ENCODE results near the gene LAMA3. TPM values are rescaled to one million over a fixed set of nuclear protein-coding genes. Genes with fewer than 3 reads are reported as not detected.

Gene LAMA3
- total and polyA plus RNA-seq, 2 donors (not counting 3 experiments of a cell fraction or from before 2014, with no cell fraction given): 2.6 to 12.3 TPM

DNA sequence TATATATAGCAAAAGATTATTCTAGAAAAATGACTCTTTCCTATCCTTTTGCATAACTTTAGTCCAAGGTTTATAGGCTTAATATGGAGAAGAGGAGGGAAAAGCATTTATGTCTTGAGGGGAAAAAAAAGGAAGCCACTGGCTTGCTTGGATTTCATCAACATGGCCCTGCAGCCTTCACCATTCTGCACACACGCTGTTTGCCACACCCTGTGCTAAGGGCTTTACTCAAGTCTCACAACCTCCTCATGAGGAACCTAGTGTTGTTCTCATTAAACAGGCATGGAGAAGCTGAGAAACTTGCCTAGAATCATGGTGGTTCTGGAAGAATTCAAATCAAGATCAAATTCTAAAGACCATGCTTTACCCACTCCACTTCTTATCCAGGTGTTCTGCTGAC lies 208.0 kb downstream of the LAMA3 start:
- Histone ChIP-seq H2AFZ (ENCODE audit: low read depth, low read length) (no peak overlapping the region), H3K4me3 (replicated peaks in 1 of 3; ENCODE audit: insufficient read depth in 1 of 3, low read depth in 1 of 3, low read length in 3 of 3) (no peak overlapping the region), H3K4me2 (ENCODE audit: insufficient read depth, low read length) (no peak overlapping the region), H3K36me3 (ENCODE audit: control insufficient read depth in 2 of 2, extremely low read depth in 1 of 2, insufficient read depth in 2 of 2, low read length in 2 of 2) (no peaks in the 10 kb centered on the region), H3K27me3 (ENCODE audit: control insufficient read depth in 2 of 2, insufficient read depth in 2 of 2, low read length in 2 of 2) (no peaks in the 10 kb centered on the region), H3K27ac (ENCODE audit: insufficient read depth, low read depth, low read length) (no peak overlapping the region), H4K20me1 (replicated peaks; ENCODE audit: control insufficient read depth, extremely low read depth, insufficient read depth, low read length) (no peaks in the 10 kb centered on the region), H3K79me2 (ENCODE audit: control insufficient read depth, insufficient read depth, low read length) (no peaks in the 10 kb centered on the region), H3K4me1 (ENCODE audit: control insufficient read depth, extremely low read depth, insufficient read depth, low read length) (peaks cover 11% of the 10 kb centered on the region), H3K9me1 (replicated peaks; ENCODE audit: control insufficient read depth, extremely low read depth, insufficient read depth, low read length) (no peaks in the 10 kb centered on the region), H3K9me3 (replicated peaks; ENCODE audit: control insufficient read depth, insufficient read depth, low read length) (no peaks in the 10 kb centered on the region), H3K9ac (replicated peaks; ENCODE audit: extremely low read depth, insufficient read depth, low read length) (no peak overlapping the region)
- TF ChIP-seq GATA2 (IDR thresholded peaks at IDR 0.05; ENCODE audit: insufficient read depth, insufficient read length, low read depth, low read length) (no peak), EZH2 (IDR thresholded peaks at IDR 0.05; ENCODE audit: borderline replicate concordance, low read depth, low read length, severe bottlenecking) (no peak), MYC (IDR thresholded peaks at IDR 0.05; ENCODE audit: low read depth, low read length) (no peak), JUN (IDR thresholded peaks at IDR 0.05; ENCODE audit: borderline replicate concordance, insufficient read depth, insufficient read length, low read depth) (no peak), POLR2AphosphoS5 (IDR thresholded peaks at IDR 0.05; ENCODE audit: insufficient read depth, low read depth, low read length) (no peak), POLR2A (IDR thresholded peaks at IDR 0.05; ENCODE audit: low read depth, low read length) (no peak), FOS (IDR thresholded peaks at IDR 0.05; ENCODE audit: borderline replicate concordance, insufficient read depth, low read length) (no peak), MAX (IDR thresholded peaks at IDR 0.05; ENCODE audit: insufficient read depth, insufficient read length) (no peak)
- TF ChIP-seq, protein P1, sequence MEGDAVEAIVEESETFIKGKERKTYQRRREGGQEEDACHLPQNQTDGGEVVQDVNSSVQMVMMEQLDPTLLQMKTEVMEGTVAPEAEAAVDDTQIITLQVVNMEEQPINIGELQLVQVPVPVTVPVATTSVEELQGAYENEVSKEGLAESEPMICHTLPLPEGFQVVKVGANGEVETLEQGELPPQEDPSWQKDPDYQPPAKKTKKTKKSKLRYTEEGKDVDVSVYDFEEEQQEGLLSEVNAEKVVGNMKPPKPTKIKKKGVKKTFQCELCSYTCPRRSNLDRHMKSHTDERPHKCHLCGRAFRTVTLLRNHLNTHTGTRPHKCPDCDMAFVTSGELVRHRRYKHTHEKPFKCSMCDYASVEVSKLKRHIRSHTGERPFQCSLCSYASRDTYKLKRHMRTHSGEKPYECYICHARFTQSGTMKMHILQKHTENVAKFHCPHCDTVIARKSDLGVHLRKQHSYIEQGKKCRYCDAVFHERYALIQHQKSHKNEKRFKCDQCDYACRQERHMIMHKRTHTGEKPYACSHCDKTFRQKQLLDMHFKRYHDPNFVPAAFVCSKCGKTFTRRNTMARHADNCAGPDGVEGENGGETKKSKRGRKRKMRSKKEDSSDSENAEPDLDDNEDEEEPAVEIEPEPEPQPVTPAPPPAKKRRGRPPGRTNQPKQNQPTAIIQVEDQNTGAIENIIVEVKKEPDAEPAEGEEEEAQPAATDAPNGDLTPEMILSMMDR (IDR thresholded peaks at IDR 0.05; ENCODE audit: extremely low read depth in 1 of 2, insufficient read depth in 1 of 2, low read depth in 1 of 2, low read length in 2 of 2): no peak
- dilution Hi-C loops (cut with MboI; ENCODE audit: extremely low pct_ligation_motif_present, low sequenced_read_pairs): no loop called here
- ChIA-PET CTCF (interaction anchor here (1.2 kb wide), 1 partner anchor 21 kb away, joined by 4 read pairs; no protein-coding TSS in a partner anchor), POLR2A (no interaction called here)
- no peak for DNase-seq (ENCODE audit: low read depth, low spot score)
- FAIRE-seq: no peak
- BruUV-seq (replicated peaks): no TSS peak
- intact Hi-C loops (cut with micrococcal nuclease): no loop called here

Measured in endothelial cell of umbilical vein (primary cell).